GM18502 (cell line): ENCODE data around the gene RUSC2.
"Not testable (repeated sequence)": the region's sequence is repeated elsewhere in the genome, so short reads cannot be mapped to it uniquely, and the experiment has no call there.

Experiments used
- ATAC-seq: cut with Tn5 transposase; IDR thresholded peaks from one replicate; pipeline ENCODE4 v1.9.1; 2021; ENCODE audit warnings: mild to moderate bottlenecking; ENCODE audit not compliant: unreplicated experiment, poor library complexity

RUSC2 gene, protein sequence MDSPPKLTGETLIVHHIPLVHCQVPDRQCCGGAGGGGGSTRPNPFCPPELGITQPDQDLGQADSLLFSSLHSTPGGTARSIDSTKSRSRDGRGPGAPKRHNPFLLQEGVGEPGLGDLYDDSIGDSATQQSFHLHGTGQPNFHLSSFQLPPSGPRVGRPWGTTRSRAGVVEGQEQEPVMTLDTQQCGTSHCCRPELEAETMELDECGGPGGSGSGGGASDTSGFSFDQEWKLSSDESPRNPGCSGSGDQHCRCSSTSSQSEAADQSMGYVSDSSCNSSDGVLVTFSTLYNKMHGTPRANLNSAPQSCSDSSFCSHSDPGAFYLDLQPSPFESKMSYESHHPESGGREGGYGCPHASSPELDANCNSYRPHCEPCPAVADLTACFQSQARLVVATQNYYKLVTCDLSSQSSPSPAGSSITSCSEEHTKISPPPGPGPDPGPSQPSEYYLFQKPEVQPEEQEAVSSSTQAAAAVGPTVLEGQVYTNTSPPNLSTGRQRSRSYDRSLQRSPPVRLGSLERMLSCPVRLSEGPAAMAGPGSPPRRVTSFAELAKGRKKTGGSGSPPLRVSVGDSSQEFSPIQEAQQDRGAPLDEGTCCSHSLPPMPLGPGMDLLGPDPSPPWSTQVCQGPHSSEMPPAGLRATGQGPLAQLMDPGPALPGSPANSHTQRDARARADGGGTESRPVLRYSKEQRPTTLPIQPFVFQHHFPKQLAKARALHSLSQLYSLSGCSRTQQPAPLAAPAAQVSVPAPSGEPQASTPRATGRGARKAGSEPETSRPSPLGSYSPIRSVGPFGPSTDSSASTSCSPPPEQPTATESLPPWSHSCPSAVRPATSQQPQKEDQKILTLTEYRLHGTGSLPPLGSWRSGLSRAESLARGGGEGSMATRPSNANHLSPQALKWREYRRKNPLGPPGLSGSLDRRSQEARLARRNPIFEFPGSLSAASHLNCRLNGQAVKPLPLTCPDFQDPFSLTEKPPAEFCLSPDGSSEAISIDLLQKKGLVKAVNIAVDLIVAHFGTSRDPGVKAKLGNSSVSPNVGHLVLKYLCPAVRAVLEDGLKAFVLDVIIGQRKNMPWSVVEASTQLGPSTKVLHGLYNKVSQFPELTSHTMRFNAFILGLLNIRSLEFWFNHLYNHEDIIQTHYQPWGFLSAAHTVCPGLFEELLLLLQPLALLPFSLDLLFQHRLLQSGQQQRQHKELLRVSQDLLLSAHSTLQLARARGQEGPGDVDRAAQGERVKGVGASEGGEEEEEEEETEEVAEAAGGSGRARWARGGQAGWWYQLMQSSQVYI (N-terminal part only)

GRCh38 chr9:35489313-35490154, at the start of gene RUSC2:
RUSC2 (plus strand) TSS chr9:35490111; CDS start chr9:35546522, 56,411 bp downstream.
- peak; percentile 49 for ATAC-seq

DNA sequence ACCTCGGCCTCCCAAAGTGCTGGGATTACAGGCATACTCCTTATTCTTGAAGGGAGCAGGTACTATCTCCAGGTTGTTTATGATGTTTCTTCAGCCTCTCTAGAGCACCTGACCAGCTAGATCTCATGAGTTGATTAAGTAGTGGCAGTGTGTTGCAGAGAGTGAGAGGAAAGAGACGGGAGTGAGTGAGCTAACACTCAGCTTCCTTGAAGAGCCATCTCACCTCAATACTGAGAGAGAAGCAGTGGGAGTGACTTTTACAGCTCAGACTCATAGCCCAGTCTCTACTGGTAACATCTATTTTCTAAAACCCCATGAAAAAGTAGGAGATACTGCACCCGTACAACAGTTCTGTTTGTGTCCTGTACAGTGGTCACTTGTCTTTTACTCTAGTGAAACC, 43.9 kb upstream of the RUSC2 start:
- ATAC-seq = no peak

GRCh38 chr9:35448496-35448895, 41.4 kb upstream of the RUSC2 start:
- ATAC-seq = no peak

DNA sequence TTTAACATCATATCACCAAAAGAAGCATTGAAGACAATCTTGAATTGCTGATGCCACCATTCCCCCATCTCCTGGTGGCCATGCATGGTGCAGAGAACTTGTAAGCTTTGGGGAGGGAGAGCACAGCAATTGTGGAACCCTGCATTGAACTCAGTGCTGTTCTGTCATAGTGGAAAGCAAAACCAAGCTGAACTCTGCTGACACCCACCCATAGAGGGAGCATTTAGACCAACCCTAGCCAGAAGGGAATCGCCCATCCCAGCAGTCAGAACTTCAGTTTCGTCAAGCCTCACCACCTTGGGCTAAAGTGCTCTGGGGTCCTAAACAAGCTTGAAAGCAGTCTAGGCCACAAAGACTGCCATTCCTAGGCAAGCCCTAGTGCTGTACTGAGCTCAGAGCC, 37.4 kb upstream of the RUSC2 start:
- ATAC-seq = no peak

DNA sequence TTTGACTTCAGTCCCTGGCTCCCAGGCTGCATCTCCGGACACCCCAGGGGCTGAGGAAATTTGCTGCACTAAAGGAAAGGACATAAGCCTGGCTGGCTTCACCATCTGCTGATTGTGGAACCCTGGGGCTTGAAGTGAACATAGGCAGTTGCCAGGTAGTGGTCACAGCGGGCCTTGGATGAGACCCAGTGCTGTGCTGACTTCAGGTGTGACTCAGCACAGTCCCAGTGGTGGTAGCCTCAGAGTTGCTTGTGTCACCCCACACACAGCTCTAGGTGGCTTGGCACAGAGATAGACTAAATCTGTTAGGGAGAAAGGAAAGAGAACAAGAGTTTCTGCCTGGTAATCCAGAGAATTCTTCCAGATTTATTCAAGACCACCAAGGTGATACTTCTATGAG, 36.1 kb upstream of the RUSC2 start:
- no peak for ATAC-seq

DNA sequence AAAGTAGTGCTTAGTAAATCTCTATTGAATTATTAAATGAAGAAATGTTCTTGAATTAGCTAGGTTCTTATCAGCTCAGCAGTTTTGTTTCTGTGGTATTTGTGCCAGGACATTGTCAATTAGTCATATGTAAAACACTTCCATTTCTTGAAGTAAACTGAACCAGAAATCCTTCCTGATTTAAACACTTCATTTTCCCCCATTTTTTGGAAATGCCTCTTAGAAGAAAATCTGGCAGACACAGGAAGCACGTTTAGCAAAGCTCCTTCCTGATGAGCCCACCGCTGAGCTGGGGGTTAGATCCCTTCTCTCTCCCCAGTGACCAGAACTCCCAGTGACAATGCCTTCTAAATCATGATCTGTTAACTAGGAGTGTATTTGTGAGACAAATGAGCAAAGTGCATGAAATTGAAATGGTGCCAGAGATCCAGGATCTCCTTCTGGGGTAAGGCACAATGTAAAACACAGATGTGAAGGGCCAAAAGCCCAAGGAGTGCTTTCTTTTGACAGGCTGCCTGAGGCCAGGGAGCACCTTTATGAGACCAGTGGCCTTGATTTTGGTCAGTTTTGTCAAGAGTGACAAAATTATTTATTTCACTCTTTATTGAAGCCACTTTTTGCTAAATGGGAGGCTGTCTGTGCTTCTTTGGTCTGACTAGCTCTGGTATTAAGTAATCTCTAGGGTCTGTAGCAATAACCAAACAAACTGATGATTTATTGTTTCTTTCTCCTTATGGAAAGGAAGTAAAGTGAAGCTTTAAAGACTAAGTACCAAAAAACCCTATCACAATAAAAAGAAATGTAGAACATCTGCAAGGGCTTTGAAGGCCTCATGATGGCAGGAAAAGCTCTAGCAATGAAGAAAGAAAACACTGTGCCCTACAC, 25.5 kb upstream of the RUSC2 start:
- ATAC-seq = no peak

- ATAC-seq = no peak
Measured at GRCh38 chr9:35470340-35470739, 19.6 kb upstream of the RUSC2 start.

DNA sequence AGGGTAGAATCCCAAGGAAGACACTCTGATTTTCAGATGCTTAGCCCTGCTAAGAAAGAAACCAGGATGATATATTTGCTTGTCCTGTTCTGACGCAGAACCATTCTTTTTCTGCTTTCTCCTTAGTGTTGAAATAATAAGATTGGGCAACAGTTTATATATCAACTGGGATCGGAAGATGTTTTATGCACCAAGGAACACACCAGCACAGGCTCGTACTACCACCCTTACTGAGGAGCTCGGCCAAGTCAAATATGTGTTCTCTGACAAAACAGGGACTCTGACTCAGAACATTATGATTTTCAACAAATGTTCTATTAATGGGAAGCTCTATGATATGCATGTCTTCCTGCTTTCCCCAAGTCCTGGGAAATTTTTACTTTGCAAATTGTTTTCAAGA, 19.0 kb upstream of the RUSC2 start:
- ATAC-seq = no peak

- no peak for ATAC-seq
Measured at GRCh38 chr9:35476596-35476995, 13.3 kb upstream of the RUSC2 start.

DNA sequence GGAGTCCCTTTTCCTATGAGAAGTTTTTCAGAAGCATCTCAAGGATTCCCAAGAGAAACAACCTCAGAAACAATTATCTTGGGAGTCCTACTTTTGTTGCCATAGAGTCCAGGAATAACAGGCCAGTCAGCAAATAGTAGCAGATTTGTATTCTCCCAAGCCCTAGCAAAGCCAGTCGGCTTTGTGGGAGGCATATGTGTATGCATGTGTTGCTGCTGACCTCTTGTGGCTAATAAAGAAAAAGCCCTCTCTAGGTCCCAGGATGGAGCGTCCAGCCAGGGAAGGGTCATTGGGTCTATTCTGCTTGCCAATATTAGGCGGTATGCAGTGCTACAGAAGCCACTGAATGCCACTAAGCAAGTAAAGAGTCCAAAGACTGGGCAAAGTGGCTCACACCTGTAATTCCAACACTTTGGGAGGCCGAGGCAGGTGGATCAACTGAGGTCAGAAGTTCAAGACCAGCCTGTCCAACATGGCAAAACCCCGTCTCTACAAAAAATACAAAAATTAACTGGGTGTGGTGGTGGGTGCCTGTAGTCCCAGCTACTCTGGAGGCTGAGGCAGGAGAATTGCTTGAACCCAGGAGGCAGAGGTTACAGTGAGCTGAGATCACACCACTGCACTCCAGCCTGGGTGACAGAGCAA, 12.6 kb upstream of the RUSC2 start:
- ATAC-seq = not testable (repeated sequence)

DNA sequence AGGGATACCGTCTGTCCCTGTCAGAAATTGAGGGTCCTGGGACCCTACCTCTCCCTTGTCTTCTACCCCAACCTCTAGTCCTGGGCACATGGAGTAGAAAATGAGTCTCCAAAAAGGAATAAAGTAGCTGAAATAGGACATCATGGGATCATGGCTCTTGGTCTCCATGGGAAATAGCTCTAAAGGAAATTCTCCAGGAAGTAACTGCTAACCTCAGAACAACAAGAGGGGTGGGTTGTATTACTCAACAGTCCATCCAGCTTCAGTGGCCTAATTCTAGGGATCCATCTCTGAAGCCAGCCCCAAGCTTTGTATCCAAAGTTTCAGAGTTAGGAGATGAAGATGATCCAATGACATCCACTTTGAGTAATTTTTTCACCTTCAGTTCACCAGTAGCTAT, 11.0 kb upstream of the RUSC2 start:
- no peak for ATAC-seq

DNA sequence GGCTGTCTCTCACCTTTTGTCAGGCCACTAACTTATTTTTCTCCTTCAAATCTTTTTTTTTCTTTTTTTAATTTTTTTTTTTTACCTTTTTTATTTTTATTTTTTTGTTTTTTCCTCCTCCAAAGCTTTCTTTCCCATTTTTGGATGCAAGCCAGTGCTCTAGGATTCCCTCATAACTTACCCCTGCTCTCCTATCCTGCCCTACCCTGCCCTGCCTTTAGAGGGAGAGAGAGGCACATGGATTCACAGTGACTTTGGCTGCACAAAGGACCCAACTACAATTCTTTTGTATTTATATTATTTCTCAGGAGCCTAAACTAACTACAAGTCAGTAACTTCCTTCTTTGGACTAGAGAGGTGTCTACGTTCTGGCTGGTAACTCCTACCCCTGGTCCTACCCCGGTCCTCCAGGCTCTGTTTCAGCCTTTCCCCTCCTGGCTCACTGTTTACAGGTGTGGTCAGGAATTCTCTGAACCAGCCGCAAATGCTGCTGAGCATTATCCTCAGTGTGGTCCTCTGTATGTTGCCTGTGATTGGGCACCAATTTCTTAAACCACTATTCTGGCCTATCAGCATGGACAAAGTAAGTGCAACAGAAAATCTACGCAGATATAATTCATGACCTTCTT, 8.4 kb upstream of the RUSC2 start:
- ATAC-seq = no peak

GRCh38 chr9:35482071-35482470, 7.8 kb upstream of the RUSC2 start:
- no peak for ATAC-seq

DNA sequence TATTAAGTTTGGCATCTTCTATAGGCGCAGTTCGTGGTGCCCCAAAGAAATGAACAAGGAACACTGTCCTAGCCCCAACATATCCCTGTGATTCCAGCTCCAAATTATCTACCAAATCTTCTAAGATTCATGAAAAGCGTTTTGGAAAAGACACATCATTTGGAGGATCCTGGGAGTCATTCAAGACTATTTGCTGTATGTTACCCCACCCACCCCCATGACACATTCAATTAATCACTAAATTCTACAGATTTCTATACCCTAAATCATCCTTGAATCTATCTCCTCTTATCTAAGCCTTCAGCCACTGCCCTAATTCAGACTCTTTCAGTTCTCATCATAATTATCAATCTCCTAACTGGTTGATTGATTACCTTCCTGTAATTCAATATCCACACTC, 5.5 kb upstream of the RUSC2 start:
- ATAC-seq = no peak

- no peak for ATAC-seq
Measured at GRCh38 chr9:35487081-35487480, 2.8 kb upstream of the RUSC2 start.

DNA sequence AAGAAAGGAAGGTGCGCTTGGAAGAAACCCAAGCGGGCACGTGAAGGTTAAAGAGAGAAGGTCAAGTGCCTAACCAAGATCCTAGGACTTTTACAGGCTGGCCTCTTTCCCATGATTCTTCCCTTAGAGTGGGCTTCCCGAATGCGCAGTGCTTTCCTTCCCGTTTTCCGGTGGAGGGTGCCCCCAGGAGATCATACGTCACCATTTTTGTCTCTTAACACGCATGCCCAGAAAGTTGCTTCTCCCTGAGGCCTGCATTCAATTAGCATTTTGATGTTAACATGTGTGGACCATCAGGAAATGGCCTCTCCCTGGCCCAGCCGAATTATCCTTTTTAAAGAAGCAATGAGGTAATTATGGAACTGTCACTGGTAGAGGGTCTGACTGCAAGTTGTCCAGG, 1.9 kb upstream of the RUSC2 start:
- no peak for ATAC-seq

- ATAC-seq = no peak
Measured at GRCh38 chr9:35488566-35489312, 1.2 kb upstream of the RUSC2 start.
